Subcutaneous abdominal adipose tissue (tissue), 5 donors: Measurements from ENCODE around the gene TAS1R3.

ENCODE experiments used
- H3K27ac ChIP-seq: one replicate; pipeline ENCODE4 v1.7.0; 2013; ENCODE audit warnings: low read depth, mild to moderate bottlenecking, inconsistent platforms, low read length, moderate library complexity
- H3K27me3 ChIP-seq, 5 donors: one replicate each; pipeline ENCODE4 v1.7.0; 2013; ENCODE audit warnings: low read length in 5 of 5, inconsistent platforms in 1 of 5; ENCODE audit not compliant: control insufficient read depth in 5 of 5, insufficient read depth in 4 of 5
- H3K36me3 ChIP-seq, 5 donors: one replicate each; pipeline ENCODE4 v1.7.0; 2013; ENCODE audit warnings: low read length in 5 of 5; ENCODE audit not compliant: control insufficient read depth in 5 of 5, insufficient read depth in 5 of 5
- H3K4me1 ChIP-seq, 5 donors: one replicate each; pipeline ENCODE4 v1.7.0; 2013; ENCODE audit warnings: low read length in 5 of 5, mild to moderate bottlenecking in 3 of 5, moderate library complexity in 1 of 5; ENCODE audit not compliant: control insufficient read depth in 5 of 5, insufficient read depth in 5 of 5
- H3K4me3 ChIP-seq, 5 donors: one replicate each; pipeline ENCODE4 v1.7.0; 2013; ENCODE audit warnings: low read length in 5 of 5, low read depth in 1 of 5
- H3K9ac ChIP-seq, 5 donors: one replicate each; pipeline ENCODE4 v1.7.0; 2013; ENCODE audit warnings: low read length in 5 of 5, mild to moderate bottlenecking in 4 of 5, moderate library complexity in 3 of 5
- H3K9me3 ChIP-seq, 5 donors: one replicate each; pipeline ENCODE4 v1.7.0; 2013; ENCODE audit warnings: low read length in 5 of 5; ENCODE audit not compliant: control insufficient read depth in 5 of 5
- donor health status: healthy.
- donor health status: healthy.
- donor health status: healthy.
- donor health status: healthy.
- donor health status: healthy.

The TAS1R3 gene

GRCh38 chr1:1287288-1288110 is 43.6 kb upstream of the TAS1R3 start:
- no peak overlapping the region for H3K4me3 ChIP-seq
- peaks cover 0 to 8% (median 3%) of the 10 kb centered on the region in 5 donors for H3K4me1 ChIP-seq
- H3K9me3 ChIP-seq, result no peaks in the 10 kb centered on the region
- H3K27me3 ChIP-seq, result peaks cover 30 to 38% (median 32%) of the 10 kb centered on the region in 5 donors
- no peak overlapping the region for H3K27ac ChIP-seq
- no peaks in the 10 kb centered on the region for H3K36me3 ChIP-seq
- no peak overlapping the region for H3K9ac ChIP-seq

GRCh38 chr1:1290238-1290731 is 40.8 kb upstream of the TAS1R3 start:
- Histone ChIP-seq H3K27me3 (peaks cover 23 to 27% (median 23%) of the 10 kb centered on the region in 5 donors), H3K27ac (no peak overlapping the region), H3K4me1 (peaks cover 0 to 8% (median 3%) of the 10 kb centered on the region in 5 donors), H3K9ac (no peak overlapping the region), H3K36me3 (peaks cover 0 to 20% (median 13%) of the 10 kb centered on the region in 5 donors), H3K9me3 (no peaks in the 10 kb centered on the region), H3K4me3 (no peak overlapping the region)

DNA sequence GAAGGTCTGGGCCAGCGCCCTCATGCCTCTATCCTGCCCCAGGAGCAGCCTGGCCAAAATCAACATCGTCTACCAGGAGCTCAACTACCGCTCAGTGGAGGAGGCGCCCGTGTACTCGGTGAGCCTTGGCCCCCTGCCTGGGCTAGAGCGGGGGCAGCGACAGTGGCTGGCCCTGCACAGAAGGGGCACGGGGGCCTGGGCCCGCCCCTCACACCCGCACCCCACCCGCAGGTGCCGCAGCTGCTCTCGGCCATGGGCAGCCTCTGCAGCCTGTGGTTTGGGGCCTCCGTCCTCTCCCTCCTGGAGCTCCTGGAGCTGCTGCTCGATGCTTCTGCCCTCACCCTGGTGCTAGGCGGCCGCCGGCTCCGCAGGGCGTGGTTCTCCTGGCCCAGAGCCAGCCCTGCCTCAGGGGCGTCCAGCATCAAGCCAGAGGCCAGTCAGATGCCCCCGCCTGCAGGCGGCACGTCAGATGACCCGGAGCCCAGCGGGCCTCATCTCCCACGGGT is 40.0 kb upstream of the TAS1R3 start:
- Histone ChIP-seq H3K27ac (no peak overlapping the region), H3K9me3 (no peaks in the 10 kb centered on the region), H3K4me1 (peaks cover 0 to 8% (median 3%) of the 10 kb centered on the region in 5 donors), H3K9ac (no peak overlapping the region), H3K27me3 (peaks cover 15 to 19% (median 16%) of the 10 kb centered on the region in 5 donors), H3K36me3 (peaks cover 0 to 28% (median 20%) of the 10 kb centered on the region in 5 donors), H3K4me3 (no peak overlapping the region)

DNA sequence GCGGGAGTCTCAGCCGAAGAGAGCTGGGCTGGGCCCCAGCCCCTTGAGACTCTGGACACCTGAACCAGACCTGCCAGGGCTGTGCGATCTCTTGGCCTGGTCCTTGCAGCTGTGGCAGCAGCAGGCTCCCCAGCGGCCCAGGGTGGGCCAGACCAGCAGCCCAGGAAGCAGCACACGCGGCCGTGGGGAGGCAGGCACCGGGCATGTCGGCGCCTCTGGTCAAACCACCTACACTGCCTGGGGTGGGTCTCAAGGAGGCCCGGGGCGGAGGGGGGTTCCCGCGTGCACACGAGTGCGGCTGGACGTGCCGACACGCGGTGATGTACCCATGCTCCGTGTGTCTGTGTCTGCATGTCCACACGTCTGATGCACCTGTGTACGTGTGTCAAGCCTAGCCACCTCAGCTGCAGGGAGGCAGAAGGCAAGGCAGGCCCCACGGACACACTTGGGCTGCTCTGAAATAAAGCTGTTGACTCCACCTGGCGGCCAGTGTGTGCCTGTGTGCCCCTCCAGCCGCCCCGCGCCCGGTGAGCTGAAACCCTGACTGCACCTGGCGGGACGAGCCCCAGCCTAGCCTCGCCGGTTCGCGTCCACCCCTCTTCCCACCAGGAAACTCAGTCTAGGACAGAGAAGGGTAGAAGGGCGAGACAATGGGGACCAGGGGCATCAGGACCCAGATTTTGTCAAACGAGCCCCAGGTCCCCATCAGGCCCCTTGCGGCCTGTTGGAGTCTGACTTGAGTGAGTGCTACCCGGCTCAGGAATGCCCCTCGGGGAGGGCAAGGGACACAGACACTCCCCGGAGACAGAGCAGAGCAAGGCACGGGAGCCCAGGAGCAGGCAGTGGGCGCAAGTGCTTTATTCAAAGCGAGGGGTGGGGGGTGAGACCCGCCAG is 39.3 kb upstream of the TAS1R3 start:
- peaks cover 8 to 13% (median 10%) of the 10 kb centered on the region in 5 donors for H3K27me3 ChIP-seq
- peaks cover 0 to 35% (median 22%) of the 10 kb centered on the region in 5 donors for H3K36me3 ChIP-seq
- no peak overlapping the region for H3K4me3 ChIP-seq
- H3K9ac ChIP-seq, result no peak overlapping the region
- H3K9me3 ChIP-seq, result no peaks in the 10 kb centered on the region
- H3K4me1 ChIP-seq, result peaks cover 0 to 8% (median 3%) of the 10 kb centered on the region in 5 donors
- no peak overlapping the region for H3K27ac ChIP-seq

DNA sequence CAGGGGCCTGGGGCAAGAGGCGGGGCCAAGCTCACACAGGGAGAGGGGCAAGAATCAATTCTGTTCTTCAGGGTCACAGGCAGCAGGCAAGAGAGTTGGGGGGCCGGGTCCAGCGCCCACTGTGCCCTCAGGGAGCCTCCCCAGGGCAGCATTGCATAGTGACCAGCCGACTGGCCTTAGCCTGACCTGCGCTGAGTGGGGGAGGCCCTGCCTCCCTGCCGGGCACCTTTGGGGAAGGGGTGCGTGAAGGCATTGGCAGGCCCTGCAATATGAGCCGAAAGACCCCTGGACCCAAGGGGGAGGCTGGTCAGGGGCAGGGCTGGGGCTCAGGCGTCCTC is 38.7 kb upstream of the TAS1R3 start:
- Histone ChIP-seq H3K9me3 (no peaks in the 10 kb centered on the region), H3K4me3 (no peak overlapping the region), H3K27ac (no peak overlapping the region), H3K4me1 (peaks cover 0 to 8% (median 3%) of the 10 kb centered on the region in 5 donors), H3K36me3 (peaks cover 0 to 37% (median 24%) of the 10 kb centered on the region in 5 donors), H3K27me3 (peaks cover 2 to 7% (median 4%) of the 10 kb centered on the region in 5 donors), H3K9ac (no peak overlapping the region)

DNA sequence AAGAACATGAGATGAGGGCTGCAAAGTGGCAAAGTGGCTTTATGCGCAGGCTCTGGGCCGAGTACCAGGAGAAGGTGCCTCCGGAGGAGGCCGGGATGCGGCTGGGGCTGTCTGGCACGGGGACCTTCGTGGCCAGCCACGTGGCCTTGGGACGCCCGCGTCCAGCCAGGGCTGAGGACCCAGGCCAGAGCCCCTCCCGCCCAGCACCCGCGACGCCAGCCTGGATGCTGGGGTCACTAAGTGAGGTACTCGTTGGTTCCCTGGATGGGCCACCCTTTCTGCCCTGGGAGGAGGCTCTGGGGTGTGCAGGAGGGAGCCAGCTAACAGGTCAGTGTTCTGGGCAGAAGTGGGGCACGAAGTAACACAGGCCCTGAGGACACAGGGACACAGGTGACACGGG is 38.2 kb upstream of the TAS1R3 start:
- Histone ChIP-seq H3K9me3 (no peaks in the 10 kb centered on the region), H3K36me3 (peaks cover 0 to 41% (median 27%) of the 10 kb centered on the region in 5 donors), H3K4me3 (no peak overlapping the region), H3K27ac (no peak overlapping the region), H3K9ac (no peak overlapping the region), H3K4me1 (peaks cover 0 to 8% (median 3%) of the 10 kb centered on the region in 5 donors), H3K27me3 (peaks cover 0 to 3% (median 0%) of the 10 kb centered on the region in 5 donors)

- Histone ChIP-seq H3K36me3 (peaks cover 0 to 44% (median 29%) of the 10 kb centered on the region in 5 donors), H3K9ac (no peak overlapping the region), H3K4me1 (peaks cover 0 to 8% (median 3%) of the 10 kb centered on the region in 5 donors), H3K27me3 (peaks cover 0 to 3% (median 0%) of the 10 kb centered on the region in 5 donors), H3K27ac (no peak overlapping the region), H3K4me3 (no peak overlapping the region), H3K9me3 (no peaks in the 10 kb centered on the region)
Measured at GRCh38 chr1:1293263-1294249, 37.5 kb upstream of the TAS1R3 start.

DNA sequence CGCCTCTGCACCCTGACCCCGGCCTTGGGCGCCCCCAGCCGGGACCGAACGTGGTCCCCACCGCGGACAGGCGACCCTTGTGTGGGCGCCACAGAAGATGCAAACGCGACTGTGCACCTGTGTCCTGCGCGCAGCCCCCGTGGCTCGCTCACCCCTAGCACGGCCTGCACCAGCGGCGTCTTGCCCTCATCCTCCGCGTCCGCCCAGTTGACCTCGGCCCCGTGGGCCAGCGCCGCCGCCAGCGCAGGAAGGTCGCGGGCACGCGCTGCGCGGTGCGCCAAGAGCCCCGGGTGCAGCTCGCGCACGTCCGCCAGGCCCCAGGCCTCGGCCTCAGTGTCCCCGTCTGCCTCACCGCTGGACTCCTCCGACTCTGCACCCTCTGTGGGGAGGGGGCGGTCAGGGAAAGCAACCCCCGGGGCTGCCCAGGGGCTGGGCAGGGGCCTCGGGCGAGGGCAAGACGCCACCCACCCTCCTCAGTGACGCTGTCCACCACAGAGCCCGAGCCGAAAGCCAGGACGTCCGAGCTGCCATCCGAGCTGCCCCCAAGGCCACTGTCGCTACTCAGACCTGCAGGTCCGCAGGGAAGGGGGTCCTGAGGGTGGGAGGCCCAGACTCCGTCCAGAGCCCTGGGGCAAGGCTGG is 36.7 kb upstream of the TAS1R3 start:
- Histone ChIP-seq H3K4me1 (peaks cover 0 to 11% (median 3%) of the 10 kb centered on the region in 5 donors), H3K9me3 (no peaks in the 10 kb centered on the region), H3K36me3 (peaks cover 0 to 48% (median 29%) of the 10 kb centered on the region in 5 donors), H3K27ac (no peak overlapping the region), H3K9ac (no peak overlapping the region), H3K27me3 (peaks cover 0 to 3% (median 0%) of the 10 kb centered on the region in 5 donors), H3K4me3 (no peak overlapping the region)
